Fibroblast of pulmonary artery (primary cell): ENCODE results near the gene ATG16L2.
A peak's percentile ranks its signal among the peaks of the same experiment; 100 is the strongest.

Experiments used
- DNase-seq: peaks from one replicate; pipeline ENCODE4 v3.0.0-alpha.2; 2010; ENCODE audit warnings: low read depth
- H3K4me3 ChIP-seq: replicated peaks from 2 replicates; pipeline ENCODE4 v1.5.1; 2011; ENCODE audit warnings: low read depth, mild to moderate bottlenecking, control low read depth, low read length, moderate library complexity
- CTCF ChIP-seq: IDR thresholded peaks from 2 replicates; pipeline ENCODE4 v1.5.1; 2011; ENCODE audit warnings: mild to moderate bottlenecking, control low read depth, low read length, inconsistent platforms; ENCODE audit errors: missing control alignments

The ATG16L2 gene

GRCh38 chr11:72821221-72821919 lies 7.2 kb downstream of the ATG16L2 start:
- no peak for TF ChIP-seq CTCF
- H3K4me3 ChIP-seq: peak overlapping the region; percentile 56
- DNase-seq: no peak

GRCh38 chr11:72821920-72822799 lies 7.9 kb downstream of the ATG16L2 start:
- DNase-seq: peak; percentile 89
- no peak for TF ChIP-seq CTCF
- H3K4me3 ChIP-seq: peak overlapping the region; percentile 56

- no peak for TF ChIP-seq CTCF
- DNase-seq: no peak
- H3K4me3 ChIP-seq: no peak overlapping the region
These were observed 9.0 kb downstream of the ATG16L2 start for GRCh38 chr11:72823105-72823804.

GRCh38 chr11:72824020-72824419 lies 9.8 kb downstream of the ATG16L2 start:
- DNase-seq: no peak
- H3K4me3 ChIP-seq: no peak overlapping the region
- no peak for TF ChIP-seq CTCF

- TF ChIP-seq CTCF: no peak
- no peak for DNase-seq
- H3K4me3 ChIP-seq: no peak overlapping the region
These were observed 10.7 kb downstream of the ATG16L2 start for GRCh38 chr11:72824811-72825505.

GRCh38 chr11:72825661-72826060 lies 11.4 kb downstream of the ATG16L2 start:
- no peak for TF ChIP-seq CTCF
- no peak for DNase-seq
- H3K4me3 ChIP-seq: no peak overlapping the region
